Raji (cell line): ENCODE results near the gene RPRD2.

Source experiments
- POLR2A ChIP-seq: IDR thresholded peaks from 2 replicates; pipeline ENCODE4 v1.6.1; 2011; ENCODE audit warnings: low read depth, low read length, control low read depth; ENCODE audit not compliant: insufficient read depth

Gene RPRD2

DNA sequence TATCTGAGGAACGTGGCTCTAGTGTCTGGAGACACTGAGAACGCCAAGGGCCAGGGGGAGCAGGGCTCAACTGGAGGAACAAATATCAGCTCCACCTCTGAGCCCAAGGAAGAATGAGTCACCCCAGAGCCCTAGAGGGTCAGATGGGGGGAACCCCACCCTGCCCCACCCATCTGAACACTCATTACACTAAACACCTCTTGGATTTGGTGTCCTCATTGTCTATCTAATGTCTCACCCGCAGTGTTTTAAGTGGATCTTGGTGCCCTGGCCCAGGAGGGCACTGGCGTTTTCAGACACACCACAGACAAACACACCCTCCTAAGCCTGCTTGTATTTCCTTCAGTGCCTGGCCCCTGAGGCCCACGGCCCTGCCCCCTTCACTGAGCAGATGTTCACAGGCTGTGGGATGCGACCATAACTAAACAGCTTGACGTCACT is 149.4 kb downstream of the RPRD2 start:
- no peak for TF ChIP-seq POLR2A

DNA sequence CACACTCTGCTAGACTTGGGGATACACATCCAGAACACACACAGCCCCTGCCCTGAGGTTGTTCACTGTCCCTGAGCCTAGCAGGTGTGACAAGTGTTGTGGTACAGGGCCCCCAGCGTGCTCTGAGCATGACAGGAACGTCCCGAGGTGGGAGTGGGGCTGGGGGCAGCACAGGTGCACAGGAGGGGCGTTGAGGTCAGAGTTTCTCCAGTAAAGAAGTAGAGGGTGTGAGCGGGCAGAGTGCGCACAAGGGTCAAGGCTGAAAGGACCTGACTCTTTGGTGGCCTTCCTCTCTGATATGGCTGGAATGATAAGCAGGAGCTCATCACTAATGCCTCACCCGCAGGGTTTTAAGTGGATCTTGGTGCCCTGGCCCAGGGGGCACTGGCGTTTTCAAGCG is 150.3 kb downstream of the RPRD2 start:
- TF ChIP-seq POLR2A, result no peak

DNA sequence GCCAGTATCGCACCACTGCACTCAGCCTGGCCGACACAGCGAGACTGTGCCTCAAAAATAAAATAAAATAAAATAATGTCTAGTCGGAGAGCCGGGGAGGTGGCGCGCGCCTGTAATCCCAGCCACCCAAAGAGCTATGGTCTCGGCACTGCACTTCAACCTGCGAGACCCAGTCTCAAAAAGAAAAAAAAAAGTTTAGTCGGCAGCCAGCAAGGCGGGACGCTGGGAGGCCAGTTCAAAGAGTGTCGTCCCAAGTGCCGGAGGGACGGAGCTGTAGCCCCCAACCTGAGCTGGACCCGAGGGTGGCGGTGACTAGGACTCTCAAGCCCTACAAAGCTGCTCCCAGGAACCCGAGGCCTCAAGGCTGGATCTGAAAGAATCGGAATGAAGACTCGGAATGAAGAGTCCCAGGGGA is 151.0 kb downstream of the RPRD2 start:
- TF ChIP-seq POLR2A, result no peak

DNA sequence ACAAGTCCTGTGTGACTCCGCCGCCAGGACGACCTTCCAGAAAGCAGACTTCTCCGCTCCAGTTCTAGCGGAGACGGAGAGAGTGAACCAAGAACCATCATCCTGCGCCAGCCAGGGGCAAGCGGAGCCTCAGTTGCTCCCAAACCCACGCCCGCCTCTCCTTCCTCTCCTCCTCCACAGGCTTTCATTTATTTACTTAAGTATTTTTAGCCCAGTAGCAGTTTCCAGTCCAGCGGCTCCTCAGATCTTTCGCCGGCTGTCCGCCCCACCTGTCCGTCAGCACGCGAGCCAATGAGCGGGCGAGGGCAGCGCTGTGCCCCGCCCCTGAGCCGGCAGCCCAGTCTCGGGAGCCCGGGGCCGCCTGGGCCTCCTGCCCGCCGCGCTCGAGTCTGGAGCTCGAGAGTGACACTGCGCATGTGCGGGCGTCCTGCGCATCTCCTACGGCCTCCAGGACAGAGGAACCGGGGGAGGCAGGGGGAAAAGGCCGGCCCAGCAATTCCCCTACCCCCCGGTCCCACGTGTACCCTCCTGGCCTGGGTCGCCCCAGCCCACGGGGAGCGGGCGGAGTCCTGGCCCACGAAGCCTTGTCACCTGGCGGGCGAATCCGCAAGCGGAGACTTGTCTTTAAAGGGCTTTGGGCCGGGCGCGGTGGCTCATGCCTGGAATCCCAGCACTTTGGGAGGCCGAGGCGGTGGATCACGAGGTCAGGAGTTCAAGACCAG is 151.5 kb downstream of the RPRD2 start, which contains the start of gene FALEC:
Gene FALEC (plus strand): TSS at position 425 of the 722 bp plus-strand sequence.
- peak; percentile 52 for TF ChIP-seq POLR2A

DNA sequence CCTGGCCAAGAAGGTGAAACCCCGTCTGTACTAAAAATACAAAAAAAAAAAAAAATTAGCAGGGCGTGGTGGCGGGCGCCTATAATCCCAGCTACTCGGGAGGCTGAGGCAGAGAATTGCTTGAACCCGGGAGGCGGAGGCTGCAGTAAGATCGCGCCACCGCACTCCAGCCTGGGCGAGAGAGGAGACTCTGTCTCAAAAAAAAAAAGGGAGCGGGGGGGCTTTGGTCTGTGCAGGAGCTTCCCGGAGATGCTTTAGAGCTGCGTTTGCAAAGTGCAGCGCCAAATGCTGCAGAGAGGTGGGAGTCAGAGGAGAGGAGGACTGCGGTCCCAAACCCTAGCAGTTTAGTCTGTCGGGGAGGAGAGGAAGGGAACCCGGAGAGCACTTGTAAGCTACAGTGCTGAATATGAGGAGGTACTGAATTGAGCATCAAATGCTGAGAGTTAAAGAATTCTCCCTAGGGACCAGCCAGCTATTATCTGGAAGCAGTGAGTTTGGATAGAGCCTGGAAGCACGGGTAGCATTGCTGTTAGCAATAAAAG is 152.2 kb downstream of the RPRD2 start:
- TF ChIP-seq POLR2A, result no peak

DNA sequence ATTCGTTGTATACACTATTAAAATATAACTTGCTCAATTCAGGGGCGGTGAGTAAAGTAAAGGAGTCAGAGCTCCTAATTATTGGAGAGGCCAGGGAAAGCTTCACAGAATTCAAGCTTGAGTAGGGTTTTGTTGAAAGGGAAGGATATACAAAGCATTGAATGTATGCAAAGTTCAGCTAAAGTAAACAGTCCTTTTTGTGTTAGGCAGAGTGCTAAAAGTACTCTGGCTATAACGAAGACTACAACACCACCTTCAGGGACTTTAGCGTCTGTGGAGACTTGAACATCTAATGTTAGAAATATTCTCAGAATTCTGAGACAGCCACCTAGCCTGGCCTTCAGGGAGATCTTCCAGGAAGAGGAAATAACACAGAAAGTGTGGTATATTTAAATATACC is 152.7 kb downstream of the RPRD2 start:
- TF ChIP-seq POLR2A, result no peak

DNA sequence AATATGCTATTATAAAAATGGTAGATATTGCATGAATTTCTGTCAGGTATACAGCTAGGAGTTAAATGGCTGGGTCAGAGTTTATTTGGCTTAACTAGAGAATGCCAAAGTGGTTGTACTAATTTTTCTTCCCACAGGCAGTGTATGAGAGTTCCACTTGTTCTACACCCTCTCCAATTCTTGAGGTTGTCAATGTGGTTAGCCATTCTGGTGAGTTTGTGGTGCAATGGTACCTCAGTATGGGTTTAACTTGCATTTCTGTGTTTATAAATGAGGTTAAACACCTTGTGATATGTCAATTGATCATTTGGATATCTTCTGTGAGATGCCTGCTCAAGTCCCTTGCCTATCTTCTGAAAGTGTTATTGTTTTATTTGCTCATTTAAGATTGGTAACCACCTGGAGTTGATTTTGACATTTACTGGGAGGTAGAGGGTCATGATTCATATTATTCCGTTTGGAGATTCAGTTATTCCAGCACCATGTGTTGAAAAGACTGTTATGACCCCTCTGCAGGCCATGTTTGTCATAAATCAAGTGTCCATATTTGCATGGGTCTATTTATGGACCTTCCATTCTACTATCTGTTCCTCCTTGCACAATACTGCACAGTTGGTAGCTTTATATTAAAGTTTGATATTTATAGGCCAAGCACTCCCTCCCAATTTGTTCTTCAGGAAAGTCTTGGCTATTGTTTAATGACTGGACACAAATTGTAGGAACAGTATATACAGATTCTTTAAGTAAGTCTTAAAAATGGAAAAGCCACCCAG is 157.4 kb downstream of the RPRD2 start:
- no peak for TF ChIP-seq POLR2A

DNA sequence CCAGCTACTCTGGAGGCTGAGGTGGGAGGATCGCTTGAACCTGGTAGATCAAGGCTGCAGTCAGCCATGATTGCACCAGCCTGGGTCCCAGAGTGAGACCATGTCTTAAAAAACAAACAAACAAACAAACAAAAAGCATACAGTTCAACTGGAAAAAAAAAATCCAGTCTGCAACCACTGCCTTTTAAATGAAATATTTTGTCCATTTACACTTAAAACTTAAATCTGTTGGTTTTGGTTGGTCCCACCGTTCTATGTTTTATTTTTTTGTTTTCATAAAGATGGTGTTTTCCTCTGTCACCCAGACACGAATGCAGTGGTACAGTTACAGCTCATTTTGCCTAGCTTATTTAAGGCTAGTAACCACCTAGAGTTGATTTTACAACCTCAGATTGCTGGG is 161.4 kb downstream of the RPRD2 start:
- TF ChIP-seq POLR2A, result no peak
